ENCODE measurements around the gene GRM8.

GRM8 gene

GRCh38 chr7:126511046-126511445 lies 741.7 kb downstream of the GRM8 start:
- no peak for DNase-seq (ENCODE audit: low read depth)

DNA sequence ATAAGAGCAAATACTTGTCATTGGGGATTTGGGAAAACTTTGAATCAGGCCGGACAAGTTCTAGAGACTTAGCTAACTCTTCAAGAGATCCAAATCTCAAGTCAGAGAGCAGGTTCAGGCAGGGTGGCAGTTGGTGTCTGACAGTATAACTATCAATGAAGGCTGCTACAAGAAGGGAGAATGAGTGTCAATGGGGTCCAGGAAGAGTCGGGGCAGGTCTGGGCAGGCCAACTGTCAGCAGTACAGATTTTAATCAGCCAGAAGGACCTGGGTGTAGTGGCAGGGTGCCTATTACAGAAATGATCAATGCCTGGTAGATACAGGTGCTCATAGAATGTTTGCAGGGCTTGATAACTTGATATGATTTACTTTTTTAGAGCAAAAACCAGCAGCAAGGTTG lies 751.1 kb downstream of the GRM8 start:
- no peak for DNase-seq (ENCODE audit: low read depth)

GRCh38 chr7:126499481-126499880 lies 753.3 kb downstream of the GRM8 start:
- no peak for DNase-seq (ENCODE audit: low read depth)

- DNase-seq (ENCODE audit: low read depth): no peak
Observed at GRCh38 chr7:126495733-126496132, 757.0 kb downstream of the GRM8 start.

GRCh38 chr7:126495001-126495400 lies 757.7 kb downstream of the GRM8 start:
- no peak for DNase-seq (ENCODE audit: low read depth)

DNA sequence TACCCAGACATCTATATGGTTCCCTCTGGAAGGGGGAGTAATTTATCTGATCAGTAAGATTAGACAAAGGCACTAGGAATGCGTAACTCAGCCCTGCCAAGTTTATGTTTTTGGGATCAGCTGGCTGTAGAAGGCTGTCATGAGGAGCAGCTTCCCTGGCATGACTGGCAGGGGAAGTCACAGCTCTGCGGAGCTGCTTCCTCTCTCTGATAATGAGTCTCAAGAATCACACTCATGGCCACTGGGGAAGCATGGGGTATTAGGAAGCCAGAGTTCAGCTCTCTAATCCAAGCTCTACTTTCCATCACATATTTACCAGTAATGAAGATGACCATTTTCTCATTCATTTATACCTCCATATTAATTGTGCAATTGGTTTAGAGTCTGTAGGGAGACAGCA lies 758.9 kb downstream of the GRM8 start:
- no peak for DNase-seq (ENCODE audit: low read depth)

GRCh38 chr7:126489874-126490273 lies 762.9 kb downstream of the GRM8 start:
- DNase-seq (ENCODE audit: low read depth): no peak

- no peak for DNase-seq (ENCODE audit: low read depth)
Observed at GRCh38 chr7:126487728-126488442, 764.9 kb downstream of the GRM8 start.

DNA sequence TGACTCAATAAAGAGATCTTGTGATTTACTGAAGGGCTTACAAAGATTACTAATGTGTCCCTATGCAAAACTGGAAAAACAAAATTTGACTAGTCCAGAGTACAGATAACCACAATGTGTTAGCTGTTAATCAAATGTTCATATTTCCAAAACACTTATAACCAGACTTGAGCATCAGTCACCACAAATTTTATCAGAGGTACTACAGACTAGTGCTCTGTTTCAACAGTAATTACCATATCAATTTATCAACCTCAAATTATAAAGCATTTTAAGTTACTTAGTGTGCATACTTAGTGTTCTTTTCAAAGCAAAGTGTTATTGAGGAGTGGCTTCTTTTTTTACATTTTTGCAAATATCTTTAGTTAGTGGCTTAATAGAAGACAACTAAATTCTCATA lies 765.9 kb downstream of the GRM8 start:
- DNase-seq (ENCODE audit: low read depth): no peak

DNA sequence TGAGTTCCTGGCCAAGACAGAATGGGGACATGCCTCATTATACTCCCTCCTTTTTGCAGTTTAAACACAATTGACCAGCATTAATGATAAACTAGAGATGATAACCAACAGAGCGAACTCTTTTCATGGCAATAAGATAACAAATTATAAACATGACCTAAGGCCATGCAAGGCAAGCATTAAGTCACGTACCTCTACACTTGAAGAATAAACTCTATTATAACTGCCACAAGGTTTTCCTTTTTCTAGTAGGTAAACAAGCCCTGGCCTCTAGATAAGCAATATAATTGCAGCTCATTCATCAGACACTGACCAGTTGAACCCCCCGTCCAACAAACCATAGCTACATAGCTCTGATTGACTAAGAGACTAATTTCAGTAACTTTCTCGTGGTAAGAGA lies 767.0 kb downstream of the GRM8 start:
- no peak for DNase-seq (ENCODE audit: low read depth)

GRCh38 chr7:126483972-126484371 lies 768.8 kb downstream of the GRM8 start:
- no peak for DNase-seq (ENCODE audit: low read depth)

GRCh38 chr7:126472825-126473224 lies 779.9 kb downstream of the GRM8 start:
- no peak for DNase-seq (ENCODE audit: low read depth)

DNA sequence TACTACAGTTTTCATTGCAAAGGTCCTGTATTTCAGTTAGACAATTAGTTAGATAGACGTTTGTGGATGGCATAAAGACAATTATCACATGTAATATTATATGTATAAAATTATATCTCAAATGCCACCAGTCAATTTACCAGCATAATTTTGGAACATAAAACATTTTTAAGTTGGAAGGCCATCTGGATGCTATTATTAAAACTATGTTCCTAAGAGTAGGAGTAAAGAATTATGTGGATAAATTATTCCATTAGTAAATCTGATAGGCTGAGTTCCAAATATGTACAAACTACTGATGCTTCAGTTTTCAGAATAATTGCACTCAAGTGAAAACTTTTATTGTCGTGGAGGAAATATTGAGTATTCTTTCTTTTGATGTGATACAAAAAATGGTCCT lies 790.3 kb downstream of the GRM8 start:
- no peak for DNase-seq (ENCODE audit: low read depth)

GRCh38 chr7:126460664-126461063 lies 792.1 kb downstream of the GRM8 start:
- no peak for DNase-seq (ENCODE audit: low read depth)

GRCh38 chr7:126453104-126453503 lies 799.6 kb downstream of the GRM8 start:
- DNase-seq (ENCODE audit: low read depth): no peak

GRCh38 chr7:126450269-126450671 lies 802.5 kb downstream of the GRM8 start:
- DNase-seq (ENCODE audit: low read depth): no peak

DNA sequence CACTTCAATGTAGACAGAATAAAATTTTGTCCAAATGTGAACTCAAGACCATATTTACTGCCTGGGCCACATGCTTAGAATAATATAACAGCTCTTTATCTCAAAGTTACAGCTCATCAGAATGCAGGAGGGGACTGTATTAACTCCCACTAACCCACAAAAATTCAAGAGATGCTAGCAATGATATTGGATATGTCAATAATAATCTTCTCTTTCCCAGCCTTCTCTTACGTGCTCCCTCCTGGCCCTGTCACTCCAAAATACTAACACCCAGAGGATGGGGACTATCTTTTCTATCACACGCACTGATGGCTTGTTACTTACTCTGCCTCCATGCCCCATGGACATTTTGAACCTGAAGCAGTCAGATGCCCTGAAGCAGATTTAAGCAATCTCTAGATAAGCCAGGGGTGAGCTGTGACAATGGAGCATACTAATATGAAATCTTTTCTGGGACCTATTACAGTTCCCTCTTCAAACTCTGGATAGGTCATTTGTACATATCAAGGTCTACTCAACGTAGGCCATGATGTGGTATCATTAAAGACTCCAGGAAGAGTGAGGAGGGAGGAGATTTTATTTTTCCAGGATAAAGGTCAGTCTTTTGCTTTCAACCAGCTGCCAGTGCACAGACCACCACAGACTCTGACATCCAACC lies 803.0 kb downstream of the GRM8 start:
- DNase-seq (ENCODE audit: low read depth): no peak

DNA sequence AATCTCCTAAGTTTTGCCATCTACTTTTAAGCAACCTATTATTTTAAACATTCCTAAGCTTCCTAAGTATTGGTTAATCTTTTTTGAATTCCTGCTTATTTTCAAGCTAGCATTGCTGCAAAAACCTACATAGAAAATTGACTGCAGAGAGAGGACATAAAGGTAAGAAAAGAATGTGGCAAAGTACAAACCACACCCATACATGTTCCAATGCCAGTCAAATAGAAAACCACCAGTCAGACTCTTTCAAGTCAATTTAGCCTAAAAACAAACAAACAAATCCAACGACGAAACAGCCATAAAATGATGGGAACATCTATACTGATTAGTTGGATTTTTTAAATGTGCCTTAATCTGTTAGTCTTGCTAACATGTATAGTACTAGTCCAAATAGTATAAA lies 804.8 kb downstream of the GRM8 start:
- no peak for DNase-seq (ENCODE audit: low read depth)

- DNase-seq (ENCODE audit: low read depth): no peak
Observed at GRCh38 chr7:126445991-126446390, 806.8 kb downstream of the GRM8 start.

DNA sequence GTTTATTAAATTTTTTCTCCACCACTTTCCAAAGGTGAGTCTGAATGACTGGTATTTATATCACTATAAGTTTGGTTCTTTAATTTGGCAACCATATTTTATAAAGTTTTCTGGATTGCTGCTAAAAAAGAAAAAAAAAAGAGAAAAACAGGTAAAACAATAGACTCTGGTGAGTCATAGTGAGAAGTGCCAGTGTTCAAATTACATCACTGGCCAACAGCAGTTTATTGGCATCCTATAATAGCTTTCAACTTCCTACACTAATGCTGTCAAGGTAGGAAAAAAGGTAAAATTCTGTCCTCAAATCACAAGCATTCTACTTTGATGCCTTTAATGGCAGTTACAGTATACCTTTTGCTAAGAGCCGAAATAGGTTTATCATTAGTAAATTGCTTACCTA lies 808.8 kb downstream of the GRM8 start:
- DNase-seq (ENCODE audit: low read depth): no peak

DNA sequence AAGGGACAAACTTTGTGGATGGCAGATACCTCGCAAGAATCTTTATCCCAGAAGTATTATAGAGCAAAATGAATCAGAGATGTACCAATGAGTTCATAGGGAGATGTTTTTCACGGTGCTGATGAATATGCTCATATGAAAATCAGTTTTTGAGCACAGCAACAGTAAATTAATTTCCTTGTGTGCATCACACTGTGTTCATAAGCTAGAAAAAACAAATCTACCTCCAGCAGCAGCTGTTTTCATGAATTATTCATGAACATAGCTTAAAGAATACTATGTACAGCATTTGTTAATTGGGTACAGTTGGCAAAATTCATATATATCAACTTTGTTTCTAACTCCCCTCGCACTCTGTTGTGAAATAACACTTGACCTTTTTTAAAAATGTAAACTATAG lies 809.8 kb downstream of the GRM8 start:
- DNase-seq (ENCODE audit: low read depth): no peak

- DNase-seq (ENCODE audit: low read depth): no peak
Observed at GRCh38 chr7:126441745-126442144, 811.0 kb downstream of the GRM8 start.

DNA sequence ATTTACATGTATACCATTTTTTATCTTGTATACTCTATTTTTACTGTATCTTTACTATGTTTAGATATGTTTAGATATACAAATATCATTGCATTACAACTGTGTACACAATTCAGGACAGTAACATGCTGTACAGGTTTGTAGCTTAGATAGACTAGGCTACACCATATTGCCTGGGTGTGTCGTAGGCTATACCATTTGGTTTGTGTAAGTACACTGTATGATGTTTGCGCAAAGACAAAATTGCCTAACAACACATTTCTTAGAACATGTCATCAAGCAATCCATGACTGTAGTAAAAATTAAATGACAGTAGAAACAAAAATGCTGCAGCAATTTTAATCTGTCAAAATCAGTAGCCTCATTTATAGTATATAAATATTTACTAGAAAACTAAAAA lies 812.2 kb downstream of the GRM8 start:
- no peak for DNase-seq (ENCODE audit: low read depth)
